ENCODE results near the gene PARD6G. TPM values are rescaled to one million over a fixed set of nuclear protein-coding genes. Genes with fewer than 3 reads are reported as not detected.

PARD6G gene
- total and polyA plus RNA-seq, 7 experiments from 2014 or later: 0.07 to 0.16 (median 0.09) TPM; not detected in 3

DNA sequence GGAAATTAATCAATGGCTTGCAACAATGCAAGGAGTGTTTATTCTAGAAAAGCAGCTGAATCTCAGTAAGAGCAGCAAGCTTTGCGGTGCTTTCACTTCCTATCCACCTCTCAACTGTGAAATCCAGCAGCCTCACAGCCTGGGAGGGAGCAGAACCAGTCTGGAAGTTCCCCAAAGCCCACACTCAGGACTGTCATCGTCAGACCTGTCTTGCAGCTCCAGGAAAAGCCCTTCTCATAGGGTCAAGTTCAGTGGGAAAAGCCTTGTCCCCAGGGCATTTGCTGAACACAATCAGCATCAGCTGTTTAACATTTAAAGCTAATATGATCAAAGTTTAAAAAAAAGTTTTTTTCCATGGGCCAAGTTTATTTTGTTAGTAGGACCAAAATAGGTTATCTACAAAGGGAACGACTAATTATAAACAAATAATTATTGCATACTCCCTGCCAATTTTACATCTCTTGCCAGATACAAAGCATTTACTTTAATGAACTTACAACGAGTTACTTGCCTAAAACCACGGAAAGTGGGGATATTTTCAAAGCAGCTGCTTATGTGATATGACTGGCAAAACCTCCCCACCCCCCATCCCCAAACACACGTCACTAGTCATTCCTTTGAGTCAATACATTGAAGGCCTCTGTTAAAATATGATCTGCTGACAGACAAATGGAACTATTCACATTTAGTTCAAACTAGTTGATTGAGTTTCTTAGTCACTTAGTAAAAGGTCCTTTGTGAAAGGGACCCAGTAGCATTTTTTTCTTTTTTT is 36.8 kb downstream of the PARD6G start:
- no peak overlapping the region for H3K27ac Mint-ChIP-seq

DNA sequence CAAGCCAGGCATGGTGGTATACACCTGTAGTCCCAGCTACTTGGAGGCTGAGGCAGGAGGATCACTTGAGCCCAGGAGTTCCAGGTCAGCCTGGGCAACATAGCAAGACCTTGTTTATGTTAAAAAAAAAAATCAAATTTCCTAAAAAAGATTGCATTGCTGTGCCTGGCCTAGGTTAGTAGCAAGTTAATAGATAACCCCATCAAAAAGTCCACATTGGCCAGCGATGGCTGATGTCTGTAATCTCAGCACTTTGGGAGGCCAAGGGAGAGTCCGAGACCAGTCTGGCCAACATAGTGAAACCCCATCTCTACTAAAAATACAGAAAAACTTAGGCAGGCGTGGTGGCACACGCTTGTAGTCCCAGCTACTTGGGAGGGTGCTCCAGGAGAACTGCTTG is 38.7 kb downstream of the PARD6G start:
- ChIA-PET POLR2A (interaction anchor here (0.5 kb wide), 1 partner anchor 33 kb away, joined by 3 read pairs; no protein-coding TSS in a partner anchor), CTCF (no interaction called here)
- Histone ChIP-seq H3K9me3 (ENCODE audit: control insufficient read depth in 2 of 3, low read length in 3 of 3) (no peaks in the 10 kb centered on the region), H3K27me3 (ENCODE audit: control insufficient read depth in 2 of 2, insufficient read depth in 2 of 2, low read length in 2 of 2) (peaks cover under 1 to 3% of the 10 kb centered on the region in 2 donors), H3K4me1 (ENCODE audit: control insufficient read depth in 2 of 2, insufficient read depth in 2 of 2, low read length in 2 of 2) (no peaks in the 10 kb centered on the region), H3K27ac (ENCODE audit: low read depth, low read length) (no peak overlapping the region), H3K4me3 (ENCODE audit: low read length) (no peak overlapping the region), H3K36me3 (ENCODE audit: control insufficient read depth in 2 of 3, insufficient read depth in 3 of 3, low read length in 3 of 3) (no peaks in the 10 kb centered on the region)
- no peak overlapping the region for H3K27ac Mint-ChIP-seq
- ATAC-seq (no peak), DNase-seq (no peak)
- H3K27me3 Mint-ChIP-seq: peaks cover 9 to 33% (median 25%) of the 10 kb centered on the region in 5 donors
- H3K4me3 Mint-ChIP-seq: no peak overlapping the region
- peaks cover 0 to 4% (median 0%) of the 10 kb centered on the region in 7 donors for H3K4me1 Mint-ChIP-seq
- peaks cover 0 to 10% (median 0%) of the 10 kb centered on the region in 5 donors for H3K36me3 Mint-ChIP-seq
- intact Hi-C loops (cut with micrococcal nuclease): no loop called here
- H3K9me3 Mint-ChIP-seq: peaks cover 0 to 15% (median 2%) of the 10 kb centered on the region in 11 donors

More for the DNA sequence above, 36.8 kb downstream of the PARD6G start:
- peaks cover 0 to 6% (median 0%) of the 10 kb centered on the region in 3 experiments for H3K9me3 ChIP-seq (ENCODE audit: control insufficient read depth in 2 of 3, low read length in 3 of 3)
- H3K27ac ChIP-seq (ENCODE audit: low read depth, low read length): no peak overlapping the region
- peaks cover 0 to 3% of the 10 kb centered on the region in 2 donors for H3K27me3 ChIP-seq (ENCODE audit: control insufficient read depth in 2 of 2, insufficient read depth in 2 of 2, low read length in 2 of 2)
- DNase-seq (no peak), ATAC-seq (no peak)
- H3K9me3 Mint-ChIP-seq: peaks cover 0 to 32% (median 12%) of the 10 kb centered on the region in 11 donors
- H3K27me3 Mint-ChIP-seq: peaks cover 17 to 36% (median 25%) of the 10 kb centered on the region in 5 donors
- peaks cover 0 to 4% (median 0%) of the 10 kb centered on the region in 7 donors for H3K4me1 Mint-ChIP-seq
- ChIA-PET CTCF (no interaction called here), POLR2A (no interaction called here)
- H3K36me3 ChIP-seq (ENCODE audit: control insufficient read depth in 2 of 3, insufficient read depth in 3 of 3, low read length in 3 of 3): no peaks in the 10 kb centered on the region
- no peaks in the 10 kb centered on the region for H3K4me1 ChIP-seq (ENCODE audit: control insufficient read depth in 2 of 2, insufficient read depth in 2 of 2, low read length in 2 of 2)
- H3K4me3 ChIP-seq (ENCODE audit: low read length): no peak overlapping the region
- H3K36me3 Mint-ChIP-seq: peaks cover 0 to 15% (median 0%) of the 10 kb centered on the region in 5 donors
- intact Hi-C loops (cut with micrococcal nuclease): no loop called here
- H3K4me3 Mint-ChIP-seq: no peak overlapping the region

DNA sequence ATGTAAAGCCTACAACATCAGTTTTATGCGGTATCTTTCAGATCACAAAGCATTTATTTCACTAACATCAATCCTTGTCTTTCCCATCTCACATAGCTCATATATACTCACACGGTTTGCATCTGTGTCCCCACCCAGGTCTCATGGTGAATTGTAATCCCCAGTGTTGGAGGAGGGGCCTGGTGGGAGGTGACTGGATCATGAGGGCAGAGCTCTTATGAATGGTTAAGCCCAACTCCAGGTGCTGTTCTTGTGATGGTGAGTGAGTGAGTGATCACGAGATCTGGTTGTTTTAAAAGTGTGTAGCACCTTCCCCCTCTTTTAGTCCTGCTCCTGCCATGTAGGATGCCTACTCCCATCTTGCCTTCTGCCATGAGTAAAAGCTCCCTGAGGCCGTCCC is 42.0 kb downstream of the PARD6G start:
- no peaks in the 10 kb centered on the region for H3K9me3 Mint-ChIP-seq
- ChIA-PET POLR2A (no interaction called here), CTCF (no interaction called here)
- no peaks in the 10 kb centered on the region for H3K4me1 Mint-ChIP-seq
- Histone ChIP-seq H3K27me3 (ENCODE audit: control insufficient read depth in 2 of 2, insufficient read depth in 2 of 2, low read length in 2 of 2) (peaks cover 2 to 3% of the 10 kb centered on the region in 2 donors), H3K4me3 (ENCODE audit: low read length) (no peak overlapping the region), H3K4me1 (ENCODE audit: control insufficient read depth in 2 of 2, insufficient read depth in 2 of 2, low read length in 2 of 2) (no peaks in the 10 kb centered on the region), H3K36me3 (ENCODE audit: control insufficient read depth in 2 of 3, insufficient read depth in 3 of 3, low read length in 3 of 3) (no peaks in the 10 kb centered on the region), H3K9me3 (ENCODE audit: control insufficient read depth in 2 of 3, low read length in 3 of 3) (no peaks in the 10 kb centered on the region), H3K27ac (ENCODE audit: low read depth, low read length) (no peak overlapping the region)
- H3K36me3 Mint-ChIP-seq: no peaks in the 10 kb centered on the region
- DNase-seq (no peak), ATAC-seq (no peak)
- no peak overlapping the region for H3K27ac Mint-ChIP-seq
- intact Hi-C loops (cut with micrococcal nuclease): no loop called here
- H3K4me3 Mint-ChIP-seq: no peak overlapping the region
- H3K27me3 Mint-ChIP-seq: peaks cover 8 to 32% (median 24%) of the 10 kb centered on the region in 5 donors

- Histone ChIP-seq H3K4me3 (ENCODE audit: low read length) (no peak overlapping the region), H3K27ac (ENCODE audit: low read depth, low read length) (no peak overlapping the region), H3K9me3 (ENCODE audit: control insufficient read depth in 2 of 3, low read length in 3 of 3) (no peaks in the 10 kb centered on the region), H3K27me3 (ENCODE audit: control insufficient read depth in 2 of 2, insufficient read depth in 2 of 2, low read length in 2 of 2) (peaks cover 2 to 3% of the 10 kb centered on the region in 2 donors), H3K36me3 (ENCODE audit: control insufficient read depth in 2 of 3, insufficient read depth in 3 of 3, low read length in 3 of 3) (no peaks in the 10 kb centered on the region), H3K4me1 (ENCODE audit: control insufficient read depth in 2 of 2, insufficient read depth in 2 of 2, low read length in 2 of 2) (no peaks in the 10 kb centered on the region)
- Mint-ChIP-seq H3K9me3 (no peaks in the 10 kb centered on the region), H3K27ac (no peak overlapping the region), H3K36me3 (no peaks in the 10 kb centered on the region), H3K4me3 (no peak overlapping the region), H3K27me3 (peaks cover 7 to 36% (median 23%) of the 10 kb centered on the region in 5 donors), H3K4me1 (no peaks in the 10 kb centered on the region)
- DNase-seq (no peak), ATAC-seq (no peak)
- POLR2A ChIA-PET: no interaction called here
- intact Hi-C loops (cut with micrococcal nuclease): no loop called here
- CTCF ChIA-PET: no interaction called here
Observed at GRCh38 chr18:80204142-80204541, 43.2 kb downstream of the PARD6G start.

- no peaks in the 10 kb centered on the region for H3K9me3 Mint-ChIP-seq
- no peaks in the 10 kb centered on the region for H3K36me3 Mint-ChIP-seq
- intact Hi-C loops (cut with micrococcal nuclease): no loop called here
Observed at GRCh38 chr18:80203249-80203648, 44.1 kb downstream of the PARD6G start.

GRCh38 chr18:80202264-80202998 is 44.9 kb downstream of the PARD6G start:
- H3K36me3 ChIP-seq (ENCODE audit: control insufficient read depth in 2 of 3, insufficient read depth in 3 of 3, low read length in 3 of 3): no peaks in the 10 kb centered on the region
- ATAC-seq (no peak), DNase-seq (no peak)
- H3K9me3 ChIP-seq (ENCODE audit: control insufficient read depth in 2 of 3, low read length in 3 of 3): no peaks in the 10 kb centered on the region
- POLR2A ChIA-PET: no interaction called here
- CTCF ChIA-PET: no interaction called here
- Mint-ChIP-seq H3K4me1 (no peaks in the 10 kb centered on the region), H3K4me3 (no peak overlapping the region), H3K9me3 (no peaks in the 10 kb centered on the region), H3K27me3 (peaks cover 6 to 38% (median 16%) of the 10 kb centered on the region in 5 donors), H3K36me3 (no peaks in the 10 kb centered on the region), H3K27ac (no peak overlapping the region)
- H3K4me3 ChIP-seq (ENCODE audit: low read length): no peak overlapping the region
- peaks cover 2 to 3% of the 10 kb centered on the region in 2 donors for H3K27me3 ChIP-seq (ENCODE audit: control insufficient read depth in 2 of 2, insufficient read depth in 2 of 2, low read length in 2 of 2)
- H3K4me1 ChIP-seq (ENCODE audit: control insufficient read depth in 2 of 2, insufficient read depth in 2 of 2, low read length in 2 of 2): no peaks in the 10 kb centered on the region
- intact Hi-C loops (cut with micrococcal nuclease): no loop called here
- H3K27ac ChIP-seq (ENCODE audit: low read depth, low read length): no peak overlapping the region

More at GRCh38 chr18:80203249-80203648, 44.1 kb downstream of the PARD6G start:
- ChIA-PET CTCF (no interaction called here), POLR2A (interaction anchor here (0.6 kb wide), 1 partner anchor 215 kb away, joined by 3 read pairs; no protein-coding TSS in a partner anchor)
- no peaks in the 10 kb centered on the region for H3K36me3 ChIP-seq (ENCODE audit: control insufficient read depth in 2 of 3, insufficient read depth in 3 of 3, low read length in 3 of 3)
- Mint-ChIP-seq H3K4me1 (no peaks in the 10 kb centered on the region), H3K27ac (no peak overlapping the region), H3K4me3 (no peak overlapping the region), H3K27me3 (peaks cover 6 to 38% (median 18%) of the 10 kb centered on the region in 5 donors)
- no peak overlapping the region for H3K27ac ChIP-seq (ENCODE audit: low read depth, low read length)
- no peak overlapping the region for H3K4me3 ChIP-seq (ENCODE audit: low read length)
- peaks cover 2 to 3% of the 10 kb centered on the region in 2 donors for H3K27me3 ChIP-seq (ENCODE audit: control insufficient read depth in 2 of 2, insufficient read depth in 2 of 2, low read length in 2 of 2)
- no peaks in the 10 kb centered on the region for H3K9me3 ChIP-seq (ENCODE audit: control insufficient read depth in 2 of 3, low read length in 3 of 3)
- ATAC-seq (no peak), DNase-seq (no peak)
- no peaks in the 10 kb centered on the region for H3K4me1 ChIP-seq (ENCODE audit: control insufficient read depth in 2 of 2, insufficient read depth in 2 of 2, low read length in 2 of 2)
